T-helper 1 cell treated with Interleukin-12 subunit alpha and Interleukin-12 subunit beta and Interleukin-4 antibody, amounts not matched to agents 30 μg/mL and 1 μg/mL, for 36 hours (primary cell): ENCODE data around the gene HBA2.
A peak's percentile ranks its signal among the peaks of the same experiment; 100 is the strongest.
"Not testable (repeated sequence)": the region's sequence is repeated elsewhere in the genome, so short reads cannot be mapped to it uniquely, and the experiment has no call there.

Experiments used
- H3K27ac Mint-ChIP-seq: one replicate; pipeline ENCODE4 v1.8.0; 2021; ENCODE audit warnings: mild to moderate bottlenecking, mixed read lengths
- H3K27me3 Mint-ChIP-seq: one replicate; pipeline ENCODE4 v1.8.0; 2021; ENCODE audit warnings: low read depth, mixed read lengths
- H3K36me3 Mint-ChIP-seq: one replicate; pipeline ENCODE4 v1.8.0; 2021; ENCODE audit warnings: low read depth, mixed read lengths
- H3K4me1 Mint-ChIP-seq: one replicate; pipeline ENCODE4 v1.8.0; 2021; ENCODE audit warnings: low read depth, mixed read lengths
- H3K4me3 Mint-ChIP-seq: one replicate; pipeline ENCODE4 v1.8.0; 2021; ENCODE audit warnings: mild to moderate bottlenecking, moderate library complexity, mixed read lengths
- H3K9me3 Mint-ChIP-seq: one replicate; pipeline ENCODE4 v1.8.0; 2021; ENCODE audit warnings: mixed read lengths

Gene HBA2

GRCh38 chr16:176006-176405 lies 3.3 kb downstream of the HBA2 start:
- H3K4me3 Mint-ChIP-seq: not testable (repeated sequence)

GRCh38 chr16:176477-177382 lies 4.1 kb downstream of the HBA2 start, which contains the start of gene HBA1:
TSS of gene HBA1 (plus strand) at chr16:176680. CDS start at chr16:176717, 37 bp downstream.
- not testable (repeated sequence) for H3K4me3 Mint-ChIP-seq, H3K36me3 Mint-ChIP-seq, H3K9me3 Mint-ChIP-seq, H3K27ac Mint-ChIP-seq, H3K4me1 Mint-ChIP-seq
- H3K27me3 Mint-ChIP-seq: peaks cover 57% of the 10 kb centered on the region

More at GRCh38 chr16:176006-176405, 3.3 kb downstream of the HBA2 start:
- H3K36me3 Mint-ChIP-seq, H3K27ac Mint-ChIP-seq, H3K9me3 Mint-ChIP-seq, H3K4me1 Mint-ChIP-seq: not testable (repeated sequence)
- H3K27me3 Mint-ChIP-seq: peaks cover 62% of the 10 kb centered on the region

GRCh38 chr16:177394-177822 lies 4.7 kb downstream of the HBA2 start:
- H3K4me3 Mint-ChIP-seq: no peak overlapping the region

GRCh38 chr16:177981-178667 lies 5.4 kb downstream of the HBA2 start:
- peaks cover 54% of the 10 kb centered on the region for H3K27me3 Mint-ChIP-seq
- H3K36me3 Mint-ChIP-seq: no peaks in the 10 kb centered on the region
- H3K9me3 Mint-ChIP-seq: no peaks in the 10 kb centered on the region
- peaks cover 2% of the 10 kb centered on the region for H3K4me1 Mint-ChIP-seq
- H3K4me3 Mint-ChIP-seq: no peak overlapping the region
- no peak overlapping the region for H3K27ac Mint-ChIP-seq

More at GRCh38 chr16:177394-177822, 4.7 kb downstream of the HBA2 start:
- no peak overlapping the region for H3K27ac Mint-ChIP-seq
- no peaks in the 10 kb centered on the region for H3K9me3 Mint-ChIP-seq
- H3K4me1 Mint-ChIP-seq: peaks cover 2% of the 10 kb centered on the region
- H3K27me3 Mint-ChIP-seq: peaks cover 54% of the 10 kb centered on the region
- H3K36me3 Mint-ChIP-seq: no peaks in the 10 kb centered on the region

- Mint-ChIP-seq H3K27ac (no peak overlapping the region), H3K9me3 (no peaks in the 10 kb centered on the region), H3K27me3 (peaks cover 51% of the 10 kb centered on the region), H3K36me3 (no peaks in the 10 kb centered on the region), H3K4me3 (no peak overlapping the region), H3K4me1 (peaks cover 2% of the 10 kb centered on the region)
Observed at GRCh38 chr16:178668-179015, 6.0 kb downstream of the HBA2 start.

- Mint-ChIP-seq H3K4me1 (peaks cover 2% of the 10 kb centered on the region), H3K9me3 (no peaks in the 10 kb centered on the region), H3K4me3 (no peak overlapping the region), H3K27ac (no peak overlapping the region), H3K36me3 (no peaks in the 10 kb centered on the region), H3K27me3 (peaks cover 44% of the 10 kb centered on the region)
Observed at GRCh38 chr16:179211-180092, 6.8 kb downstream of the HBA2 start.

- Mint-ChIP-seq H3K27me3 (peaks cover 37% of the 10 kb centered on the region), H3K9me3 (no peaks in the 10 kb centered on the region), H3K4me3 (peak within 1 kb of the TSS; percentile 31), H3K36me3 (no peaks in the 10 kb centered on the region), H3K27ac (no peak within 1 kb of the TSS), H3K4me1 (peaks cover 2% of the 10 kb centered on the region)
Observed at GRCh38 chr16:180101-180675, 7.5 kb downstream of the HBA2 start, which contains the start of gene HBQ1. TSS of gene HBQ1 (plus strand) at chr16:180459. CDS start at chr16:180487, 28 bp downstream.

GRCh38 chr16:180681-181564 lies 8.2 kb downstream of the HBA2 start:
- H3K36me3 Mint-ChIP-seq: no peaks in the 10 kb centered on the region
- no peak overlapping the region for H3K27ac Mint-ChIP-seq
- H3K4me1 Mint-ChIP-seq: peaks cover 2% of the 10 kb centered on the region
- H3K9me3 Mint-ChIP-seq: no peaks in the 10 kb centered on the region
- no peak overlapping the region for H3K4me3 Mint-ChIP-seq
- peaks cover 29% of the 10 kb centered on the region for H3K27me3 Mint-ChIP-seq

- Mint-ChIP-seq H3K36me3 (no peaks in the 10 kb centered on the region), H3K4me1 (peaks cover 2% of the 10 kb centered on the region), H3K4me3 (no peak overlapping the region), H3K27ac (no peak overlapping the region), H3K27me3 (peaks cover 28% of the 10 kb centered on the region), H3K9me3 (no peaks in the 10 kb centered on the region)
Observed at GRCh38 chr16:181565-182021, 8.9 kb downstream of the HBA2 start.

- no peak overlapping the region for H3K27ac Mint-ChIP-seq
- peaks cover 3% of the 10 kb centered on the region for H3K36me3 Mint-ChIP-seq
- peaks cover 2% of the 10 kb centered on the region for H3K4me1 Mint-ChIP-seq
- H3K4me3 Mint-ChIP-seq: no peak overlapping the region
- no peaks in the 10 kb centered on the region for H3K9me3 Mint-ChIP-seq
- peaks cover 19% of the 10 kb centered on the region for H3K27me3 Mint-ChIP-seq
Observed at GRCh38 chr16:183005-183404, 10.3 kb downstream of the HBA2 start.

- no peak overlapping the region for H3K27ac Mint-ChIP-seq
- H3K4me1 Mint-ChIP-seq: peaks cover 10% of the 10 kb centered on the region
- H3K27me3 Mint-ChIP-seq: no peaks in the 10 kb centered on the region
- H3K9me3 Mint-ChIP-seq: no peaks in the 10 kb centered on the region
- H3K4me3 Mint-ChIP-seq: no peak overlapping the region
- H3K36me3 Mint-ChIP-seq: peaks cover 11% of the 10 kb centered on the region
Observed at GRCh38 chr16:185213-185612, 12.5 kb downstream of the HBA2 start.

GRCh38 chr16:185691-186090 lies 13.0 kb downstream of the HBA2 start:
- no peak overlapping the region for H3K27ac Mint-ChIP-seq
- H3K9me3 Mint-ChIP-seq: no peaks in the 10 kb centered on the region
- peaks cover 11% of the 10 kb centered on the region for H3K36me3 Mint-ChIP-seq
- H3K27me3 Mint-ChIP-seq: no peaks in the 10 kb centered on the region
- H3K4me3 Mint-ChIP-seq: no peak overlapping the region
- H3K4me1 Mint-ChIP-seq: peaks cover 10% of the 10 kb centered on the region

- Mint-ChIP-seq H3K36me3 (peaks cover 22% of the 10 kb centered on the region), H3K4me1 (peaks cover 8% of the 10 kb centered on the region), H3K27ac (no peak overlapping the region), H3K4me3 (no peak overlapping the region), H3K9me3 (no peaks in the 10 kb centered on the region), H3K27me3 (no peaks in the 10 kb centered on the region)
Observed at GRCh38 chr16:187330-187729, 14.7 kb downstream of the HBA2 start.
